Right lobe of liver (tissue), 6 donors: ENCODE results near the gene SYT2. TPM values are rescaled to one million over a fixed set of nuclear protein-coding genes. Genes with fewer than 3 reads are reported as not detected.

Experiments used
- ATAC-seq, 4 donors: fragments of 200-7000 bp; cut with Tn5 transposase; one replicate each; pipeline ENCODE4 v1.9.1; 2020; ENCODE audit warnings: mild to moderate bottlenecking in 4 of 4, moderate library complexity in 4 of 4
- DNase-seq, 3 donors: peaks; one replicate each; pipeline ENCODE4 v3.0.0-alpha.2; 2020
- H3K27ac ChIP-seq, 3 donors: fragments of 200-600 bp; one replicate each; pipeline ENCODE4 v1.8.0; 2022
- H3K27me3 ChIP-seq, 2 donors: fragments of 200-600 bp; one replicate each; pipeline ENCODE4 v1.8.0; 2022
- H3K36me3 ChIP-seq, 4 donors: fragments of 200-600 bp; sonication (generic) in 1 of 4; one replicate each; pipeline versions ENCODE4 v1.5.1 to v1.8.0; 2017 to 2022; ENCODE audit warnings: control low read depth in 1 of 4
- H3K4me1 ChIP-seq, 4 donors: fragments of 200-600 bp; sonication (generic) in 1 of 4; one replicate each; pipeline versions ENCODE4 v1.5.1 to v1.8.0; 2017 to 2022; ENCODE audit warnings: control low read depth in 1 of 4
- H3K4me3 ChIP-seq, 3 donors: fragments of 200-600 bp; one replicate each; pipeline ENCODE4 v1.8.0; 2022
- H3K9me3 ChIP-seq, 4 donors: fragments of 200-600 bp; sonication (generic) in 1 of 4; one replicate each; pipeline versions ENCODE4 v1.5.1 to v1.8.0; 2017 to 2022; ENCODE audit warnings: control low read depth in 1 of 4
- CTCF ChIP-seq, 4 donors: fragments of 200-600 bp in 3 of 4; fragments of 450-650 bp in 1 of 4; IDR thresholded peaks; one replicate each; pipeline versions ENCODE4 v1.5.1 to v1.8.0; 2016 to 2022; ENCODE audit warnings: antibody characterized with exemption in 4 of 4, mild to moderate bottlenecking in 2 of 4
- POLR2A ChIP-seq: fragments of 450-650 bp; IDR thresholded peaks from one replicate; pipeline ENCODE4 v1.6.1; 2017; ENCODE audit warnings: antibody characterized with exemption, mild to moderate bottlenecking
- WGBS: methylation state at CpG from one replicate; pipeline ENCODE4 v1.1.6; 2018; ENCODE audit warnings: low coverage, low lambda C conversion rate; ENCODE audit not compliant: insufficient coverage; ENCODE audit errors: missing lambda C conversion rate; 5-methylcytosine and 5-hydroxymethylcytosine counted together
- intact Hi-C, 2 donors: fragments of 100-400 bp; cut with DNase I; formaldehyde crosslinking; loops; one replicate each; pipeline versions ENCODE4 v1.11.2 to v1.14.1; 2022
- total RNA-seq, 6 experiments: library from RNA; depleted of rRNA in 2 of 6; stranded (reverse); fragments of >200 nt in 2 of 6; fragmentation: NEBNext Ultra II Directional in 3 of 6; extraction: Animal tissue kit (Norgen Biotek cat#: 25700) in 3 of 6; gene quantifications; one replicate each; pipeline versions ENCODE4 v1.1.0 to v1.2.4, GENCODE V29; 2016 to 2023
- donor health status: DM: no; HTN: yes; CAD: no.
- donor health status: DM: no; HTN: no; CAD: no.
- donor health status: DM: no; HTN: no; CAD: no.
- donor health status: DM: no; HTN: yes; CAD: no.
- donor health status: DM: no; HTN: yes; CAD: no.

SYT2 gene
- total RNA-seq, 6 experiments from 2014 or later = not detected

- Histone ChIP-seq H3K27ac (no peak overlapping the region), H3K36me3 (no peaks in the 10 kb centered on the region), H3K4me3 (no peak overlapping the region), H3K27me3 (peaks cover 0 to 13% of the 10 kb centered on the region in 2 donors), H3K4me1 (peaks cover 0 to 11% (median 0%) of the 10 kb centered on the region in 4 donors), H3K9me3 (no peaks in the 10 kb centered on the region)
- no peak for TF ChIP-seq CTCF (IDR thresholded peaks at IDR 0.05)
- TF ChIP-seq POLR2A = no peak
- DNase-seq (no peak), ATAC-seq (peak in 1 of 4 donors; percentile 4)
- intact Hi-C loops = no loop called here
- 4% methylated on average over 12 of the region's 22 CpGs for WGBS
These were observed 65.8 kb downstream of the SYT2 start for GRCh38 chr1:202644219-202645096.

- no peak overlapping the region for H3K27ac ChIP-seq
- TF ChIP-seq POLR2A (no peak), CTCF (IDR thresholded peaks at IDR 0.05) (no peak)
- intact Hi-C loops = no loop called here
- WGBS = 2% methylated on average over 51 of the region's 55 CpGs
- ATAC-seq (peak; percentile 8 to 42 (median 36)), DNase-seq (no peak)
- no peaks in the 10 kb centered on the region for H3K36me3 ChIP-seq
- no peaks in the 10 kb centered on the region for H3K9me3 ChIP-seq
- H3K4me3 ChIP-seq = no peak overlapping the region
- peaks cover 0 to 13% of the 10 kb centered on the region in 2 donors for H3K27me3 ChIP-seq
- H3K4me1 ChIP-seq = peaks cover 0 to 11% (median 0%) of the 10 kb centered on the region in 4 donors
These were observed 66.6 kb downstream of the SYT2 start for GRCh38 chr1:202643397-202644218.

GRCh38 chr1:202642619-202643291 is 67.5 kb downstream of the SYT2 start:
- Histone ChIP-seq H3K4me1 (peaks cover 0 to 11% (median 0%) of the 10 kb centered on the region in 4 donors), H3K4me3 (peak overlapping the region in 2 of 3 donors; percentile 6 to 13), H3K27me3 (peaks cover 0 to 13% of the 10 kb centered on the region in 2 donors), H3K27ac (no peak overlapping the region), H3K9me3 (no peaks in the 10 kb centered on the region), H3K36me3 (no peaks in the 10 kb centered on the region)
- intact Hi-C loops = no loop called here
- TF ChIP-seq POLR2A (no peak), CTCF (IDR thresholded peaks at IDR 0.05) (no peak)
- DNase-seq (no peak), ATAC-seq (peak; percentile 15 to 23 (median 22))
- WGBS = 6% methylated on average over 12 of the region's 58 CpGs

GRCh38 chr1:202642212-202642611 is 68.0 kb downstream of the SYT2 start:
- ATAC-seq = no peak
- intact Hi-C loops = no loop called here

More at GRCh38 chr1:202642212-202642611, 68.0 kb downstream of the SYT2 start:
- no peak for DNase-seq
- Histone ChIP-seq H3K4me3 (no peak overlapping the region), H3K9me3 (no peaks in the 10 kb centered on the region), H3K4me1 (peaks cover 0 to 11% (median 0%) of the 10 kb centered on the region in 4 donors), H3K27me3 (peaks cover 0 to 13% of the 10 kb centered on the region in 2 donors), H3K27ac (no peak overlapping the region), H3K36me3 (no peaks in the 10 kb centered on the region)
- TF ChIP-seq POLR2A (no peak), CTCF (IDR thresholded peaks at IDR 0.05) (no peak)
- 5% methylated on average over 3 of the region's 20 CpGs for WGBS
